Measurements from ENCODE around the gene ATP9B.

ATP9B gene

GRCh38 chr18:79335833-79336360 is 266.7 kb downstream of the ATP9B start:
- DNase-seq = no peak

- DNase-seq = no peak
Observed at GRCh38 chr18:79336556-79337142, 267.5 kb downstream of the ATP9B start.

GRCh38 chr18:79337184-79337583 is 268.0 kb downstream of the ATP9B start:
- no peak for DNase-seq

- DNase-seq = no peak
Observed at GRCh38 chr18:79337620-79338019, 268.4 kb downstream of the ATP9B start.

- no peak for DNase-seq
Observed at GRCh38 chr18:79339094-79339908, 270.1 kb downstream of the ATP9B start.

- DNase-seq = no peak
Observed at GRCh38 chr18:79343567-79344207, 274.5 kb downstream of the ATP9B start.

- DNase-seq = no peak
Observed at GRCh38 chr18:79344208-79344581, 275.0 kb downstream of the ATP9B start.

GRCh38 chr18:79345366-79345765 is 276.2 kb downstream of the ATP9B start:
- no peak for DNase-seq

GRCh38 chr18:79345981-79346380 is 276.8 kb downstream of the ATP9B start:
- DNase-seq = no peak

- no peak for DNase-seq
Observed at GRCh38 chr18:79348066-79348465, 278.9 kb downstream of the ATP9B start.

GRCh38 chr18:79352432-79352831 is 283.2 kb downstream of the ATP9B start:
- no peak for DNase-seq

- DNase-seq = no peak
Observed at GRCh38 chr18:79353267-79353666, 284.1 kb downstream of the ATP9B start.

- no peak for DNase-seq
Observed at GRCh38 chr18:79354350-79354749, 285.2 kb downstream of the ATP9B start.

- no peak for DNase-seq
Observed at GRCh38 chr18:79355433-79356335, 286.5 kb downstream of the ATP9B start.

- no peak for DNase-seq
Observed at GRCh38 chr18:79356435-79356834, 287.2 kb downstream of the ATP9B start.

GRCh38 chr18:79360933-79361332 is 291.7 kb downstream of the ATP9B start:
- no peak for DNase-seq

GRCh38 chr18:79361766-79362522 is 292.8 kb downstream of the ATP9B start:
- DNase-seq = no peak

- DNase-seq = no peak
Observed at GRCh38 chr18:79365701-79366100, 296.5 kb downstream of the ATP9B start.

GRCh38 chr18:79366177-79367094 is 297.2 kb downstream of the ATP9B start:
- DNase-seq = no peak

- no peak for DNase-seq
Observed at GRCh38 chr18:79367480-79367879, 298.3 kb downstream of the ATP9B start.

- DNase-seq = no peak
Observed at GRCh38 chr18:79367989-79368388, 298.8 kb downstream of the ATP9B start.

Data from stimulated activated CD4-positive, alpha-beta T cell treated with anti-CD3 and anti-CD28 coated beads, Interleukin-1b, Interleukin-23, amount 100 ng/mL, for 48 hours (primary cell).